Hypothalamus (tissue), 51 donors: ENCODE results near the gene COCH.
"Not testable (repeated sequence)": the region's sequence is repeated elsewhere in the genome, so short reads cannot be mapped to it uniquely, and the experiment has no call there.

Source experiments
- DNase-seq, 51 donors: peaks; one replicate each; lab custom pipeline; 2025; lab: John Stamatoyannopoulos, UW

COCH gene

DNA sequence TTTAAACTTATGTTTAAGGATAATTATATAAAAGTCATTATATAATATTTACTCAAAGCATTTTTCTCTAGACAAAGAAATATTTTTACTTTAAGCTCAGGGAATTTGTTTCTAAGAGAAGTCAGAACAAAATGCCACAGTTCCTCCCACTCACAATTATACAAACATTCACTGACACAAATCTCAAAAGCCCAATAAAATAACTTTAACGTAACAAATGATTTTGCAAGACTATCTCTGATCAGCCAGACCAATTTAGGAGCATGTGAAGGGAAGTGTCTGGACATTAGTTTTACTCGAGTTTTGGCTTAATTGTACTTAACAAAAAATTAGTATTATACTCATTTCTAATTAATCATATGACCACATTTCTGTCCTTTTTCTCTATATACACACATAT, 41.2 kb downstream of the COCH start:
- no peak for DNase-seq

DNA sequence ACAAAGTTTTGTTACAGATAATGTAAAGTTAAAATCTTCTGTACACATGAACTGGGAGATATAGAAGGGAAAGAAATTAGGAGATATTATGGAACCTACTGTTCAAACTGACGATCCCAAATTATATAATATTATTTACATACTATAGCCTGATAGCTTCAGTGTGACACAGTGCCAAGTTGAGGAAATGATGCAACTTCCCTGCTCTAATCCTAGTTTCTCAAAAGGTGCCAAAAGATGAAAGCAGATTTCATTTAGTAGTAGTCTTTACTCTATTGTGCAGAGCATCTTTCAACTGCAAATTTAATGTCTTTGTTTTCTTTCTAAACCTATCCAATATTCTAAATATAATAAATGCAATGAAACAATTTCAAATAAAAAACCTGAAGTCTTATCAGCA, 46.9 kb downstream of the COCH start:
- no peak for DNase-seq

DNA sequence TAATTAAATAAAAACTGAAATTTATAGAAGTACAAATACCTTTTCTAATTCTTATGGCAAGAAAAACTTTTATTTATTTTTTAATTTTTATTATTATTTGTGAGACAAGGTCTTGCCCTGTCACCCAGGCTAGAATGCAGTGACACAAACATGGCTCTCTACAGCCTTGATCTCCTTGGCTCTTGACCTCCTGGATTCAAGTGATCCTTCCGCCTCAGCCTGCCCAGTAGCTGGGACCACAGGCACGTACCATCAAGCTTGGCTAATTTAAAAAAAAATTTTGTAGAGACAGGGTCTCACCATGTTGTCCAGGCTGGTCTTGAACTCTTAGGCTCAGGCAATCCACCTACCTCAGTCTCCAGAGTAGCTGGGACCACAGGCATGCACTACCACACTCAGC, 47.4 kb downstream of the COCH start:
- DNase-seq: no peak

DNA sequence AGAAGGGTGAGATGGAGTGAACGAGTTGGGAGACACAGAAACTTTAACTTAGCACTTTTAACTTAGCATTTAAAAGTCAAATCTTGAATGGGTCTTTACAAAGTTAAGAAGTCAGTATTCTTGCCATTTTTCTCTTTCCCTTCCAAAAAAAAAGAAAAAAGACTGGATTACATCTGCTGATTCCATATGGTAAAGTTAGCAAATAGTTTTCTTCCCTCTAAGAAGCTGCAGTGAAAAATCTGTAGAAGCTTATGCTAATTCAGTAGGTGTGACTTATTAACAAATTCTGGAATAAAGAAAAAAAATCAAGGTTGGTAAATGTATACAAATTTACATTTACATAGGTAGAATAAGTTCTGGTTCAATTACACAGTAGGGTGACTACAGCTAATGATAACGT, 50.9 kb downstream of the COCH start:
- DNase-seq: no peak

DNA sequence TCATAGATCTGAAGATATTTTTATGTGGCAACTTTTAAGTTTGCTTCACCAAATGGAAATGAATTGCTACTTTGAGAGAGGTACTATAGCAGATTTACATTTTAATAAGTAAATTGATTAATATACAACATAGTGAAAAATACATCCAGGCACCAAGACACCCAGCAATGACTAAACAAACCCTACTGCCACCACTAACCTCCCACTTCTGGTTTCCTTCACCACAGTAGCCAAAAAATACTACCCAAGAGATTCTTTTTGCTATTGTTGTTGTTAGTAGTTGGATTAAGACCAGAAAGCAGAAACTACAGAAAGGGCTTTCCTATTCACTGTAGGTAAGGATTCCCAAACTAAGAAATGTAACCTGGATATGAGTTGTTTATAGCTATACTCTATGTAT, 54.1 kb downstream of the COCH start:
- DNase-seq: no peak

DNA sequence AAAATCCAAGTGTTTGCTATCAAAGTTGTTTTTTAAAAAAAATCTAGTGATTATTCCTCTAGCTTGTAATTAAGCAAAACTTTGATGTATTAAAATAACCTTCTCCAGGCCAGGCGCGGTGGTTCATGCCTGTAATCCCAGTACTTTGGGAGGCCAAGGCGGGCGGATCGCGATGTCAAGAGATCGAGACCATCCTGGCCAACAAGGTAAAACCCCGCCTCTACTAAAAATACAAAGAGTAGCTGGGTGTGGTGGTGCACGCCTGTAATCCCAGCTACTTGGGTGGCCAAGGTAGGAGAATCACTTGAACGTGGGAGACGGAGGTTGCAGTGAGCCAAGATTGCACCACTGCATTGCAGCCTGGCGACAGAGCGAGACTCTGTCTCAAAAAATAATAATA, 59.6 kb downstream of the COCH start:
- DNase-seq: not testable (repeated sequence)

DNA sequence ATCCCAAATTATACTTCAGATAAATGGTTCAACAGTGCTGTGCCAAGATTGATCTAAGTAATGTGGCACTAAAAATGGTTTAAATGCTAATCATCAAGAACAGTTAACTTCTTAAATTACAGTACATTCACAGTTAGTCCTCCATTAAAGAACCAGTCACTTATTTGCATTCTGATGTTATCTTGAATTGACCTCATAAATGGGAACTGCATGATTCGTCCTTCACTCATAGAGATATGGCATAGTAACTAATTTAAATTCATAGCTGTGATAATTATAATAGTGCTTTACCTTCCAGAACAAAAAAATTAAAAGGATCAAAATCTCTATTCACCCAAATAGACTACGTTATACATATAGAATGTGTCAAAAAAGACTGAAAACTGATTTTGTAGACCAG, 61.1 kb downstream of the COCH start:
- no peak for DNase-seq

DNA sequence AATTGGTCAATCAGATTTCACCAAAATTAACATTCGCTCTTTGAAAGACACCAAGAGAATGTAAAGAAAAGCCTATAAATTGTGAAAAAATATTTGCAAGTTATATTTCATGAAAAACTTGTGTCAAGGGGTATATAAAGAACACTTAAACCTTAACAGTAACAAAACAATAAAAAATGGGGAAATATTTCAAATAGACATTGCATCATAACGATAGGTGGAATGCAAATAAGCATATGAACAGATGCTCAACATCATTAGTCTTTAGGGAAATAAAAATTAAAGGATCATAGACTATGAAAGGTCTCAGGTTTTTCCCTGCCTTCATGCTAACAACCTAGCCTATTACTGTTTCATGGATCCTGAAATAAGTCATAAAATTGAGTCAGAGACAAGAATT, 64.3 kb downstream of the COCH start:
- DNase-seq: no peak
